Skeletal muscle cell (primary cell): ENCODE measurements around the gene KCTD6.

Experiments used
- DNase-seq: peaks from one replicate; pipeline ENCODE4 v3.0.0-alpha.2; 2010; ENCODE audit warnings: low read depth
- H3K4me3 ChIP-seq: 2 replicates; pipeline ENCODE4 v1.5.1; 2011; ENCODE audit warnings: low read depth, mild to moderate bottlenecking, control low read depth, low read length, moderate library complexity

KCTD6 gene

DNA sequence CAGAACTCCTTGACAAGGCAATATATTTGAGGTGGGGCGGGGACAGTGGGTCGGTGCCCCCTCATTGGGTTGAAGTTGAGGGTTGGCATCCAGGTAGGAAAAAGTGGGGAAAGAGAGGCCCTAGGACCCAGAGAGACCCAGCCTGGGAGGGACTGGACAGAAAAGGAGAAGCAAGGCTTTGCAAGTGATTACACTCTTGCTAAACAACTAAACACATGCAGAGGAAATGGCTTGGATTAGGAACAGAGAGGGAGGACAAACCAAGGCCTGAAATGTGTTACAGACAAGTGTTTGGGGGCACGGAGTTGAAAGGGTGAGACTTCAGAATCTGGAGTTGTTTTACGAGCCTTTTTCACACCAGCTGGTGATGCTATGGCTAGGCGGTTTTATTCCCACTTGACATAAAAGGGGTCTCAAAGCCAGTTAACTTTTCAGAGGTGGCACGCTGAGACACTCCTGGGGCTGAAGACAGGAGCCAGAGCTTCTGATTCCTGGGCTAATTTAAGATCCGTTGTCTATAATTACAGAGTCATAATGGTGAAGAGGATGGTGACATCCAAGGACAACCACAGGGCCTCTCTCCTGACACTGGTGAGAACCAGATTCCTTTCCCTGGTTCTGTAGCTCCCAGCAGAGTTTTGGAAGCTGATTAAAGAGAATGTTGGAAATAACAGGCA, 7.7 kb upstream of the KCTD6 start:
- H3K4me3 ChIP-seq = no peak overlapping the region
- DNase-seq = no peak

DNA sequence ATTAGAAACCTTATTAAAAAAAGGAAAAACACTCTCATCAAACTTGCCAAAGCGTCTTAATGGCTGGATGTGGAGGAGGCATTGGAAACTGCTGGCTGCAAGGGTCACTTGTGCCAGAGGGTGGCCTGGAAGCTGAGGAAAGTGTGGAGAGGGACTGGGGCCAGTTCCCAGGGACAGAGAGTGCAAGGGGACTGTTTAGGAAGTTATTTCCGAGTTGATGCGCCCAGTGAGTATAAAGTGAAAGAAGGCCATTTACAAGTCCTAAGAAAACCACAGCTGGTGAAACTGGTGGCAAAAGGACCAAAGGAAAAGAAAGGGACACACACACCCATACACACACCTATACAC, 7.2 kb upstream of the KCTD6 start:
- no peak overlapping the region for H3K4me3 ChIP-seq
- DNase-seq = no peak

DNA sequence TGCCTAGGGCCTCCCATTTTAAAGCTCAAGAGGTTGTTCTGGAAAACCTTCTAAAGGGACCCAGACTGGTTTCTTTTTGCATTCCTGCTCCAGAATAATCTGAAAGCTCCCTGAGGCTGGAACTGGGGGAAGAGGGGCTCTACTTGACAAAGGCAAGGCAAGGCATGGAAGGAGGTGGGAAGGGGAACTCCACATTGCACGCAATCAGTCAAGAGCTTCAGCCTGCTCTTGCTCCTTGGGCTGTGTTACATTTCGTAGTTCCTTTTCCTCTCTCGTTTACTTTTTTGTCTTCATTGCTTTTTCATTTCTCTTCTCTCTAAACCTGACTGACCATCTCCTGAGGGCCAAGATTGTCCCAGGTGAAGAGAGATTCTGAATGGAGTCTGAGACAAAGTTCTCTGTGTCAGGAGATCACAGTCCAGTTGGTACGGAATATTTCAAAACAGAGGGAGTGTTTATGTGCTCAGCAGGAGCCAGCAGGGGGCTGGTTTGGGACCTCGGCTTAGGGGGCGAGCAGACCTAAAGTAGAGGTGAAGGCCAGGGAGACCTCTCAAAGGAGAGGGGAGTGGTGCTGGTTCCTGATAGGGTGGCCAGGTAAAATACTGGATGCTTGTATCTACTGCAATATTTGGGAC, 6.0 kb upstream of the KCTD6 start:
- H3K4me3 ChIP-seq = no peak overlapping the region
- DNase-seq = no peak

DNA sequence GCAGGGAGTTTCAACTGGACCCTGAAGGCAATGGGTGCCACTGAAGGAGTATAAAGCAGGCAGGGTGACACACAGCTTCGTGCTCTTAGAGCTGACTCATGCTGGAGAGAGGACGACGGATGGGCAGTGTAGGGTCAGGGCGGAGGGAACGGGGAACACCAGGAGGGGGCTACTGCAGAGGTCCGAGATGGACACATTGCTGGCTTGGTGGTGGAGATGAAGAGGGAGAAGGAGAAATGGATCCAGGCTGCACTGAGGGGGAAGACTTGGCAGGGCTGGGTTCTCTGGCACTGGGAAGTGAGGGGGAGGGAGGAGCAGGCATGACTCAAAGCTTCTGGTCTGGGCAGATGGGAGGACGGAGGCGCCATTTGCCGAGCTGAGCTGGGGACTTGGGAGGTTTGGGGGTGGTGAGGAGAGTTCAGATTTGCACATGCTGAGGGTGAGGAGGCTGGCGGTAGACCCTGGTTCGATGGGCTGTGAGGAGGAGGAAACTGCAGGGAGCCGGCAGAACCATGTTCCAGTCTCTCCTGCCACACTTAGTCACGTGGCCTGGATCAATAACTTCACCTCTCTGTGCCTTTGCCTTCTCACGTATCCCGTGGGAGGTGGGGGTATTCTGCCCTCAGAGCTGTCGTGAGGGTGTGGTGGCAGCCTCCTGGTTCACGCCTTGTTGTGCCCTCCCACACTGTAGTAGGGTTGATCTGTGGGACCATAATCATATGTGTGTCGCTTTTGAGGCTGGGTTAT, 4.6 kb upstream of the KCTD6 start:
- DNase-seq = peak; percentile 32
- H3K4me3 ChIP-seq = no peak overlapping the region

- H3K4me3 ChIP-seq = no peak overlapping the region
Observed at GRCh38 chr3:58488967-58489366, 2.9 kb upstream of the KCTD6 start.

GRCh38 chr3:58490860-58491501, 915 bp upstream of the KCTD6 start:
- DNase-seq = no peak
- peak overlapping the region; percentile 25 for H3K4me3 ChIP-seq

More at GRCh38 chr3:58488967-58489366, 2.9 kb upstream of the KCTD6 start:
- no peak for DNase-seq

- H3K4me3 ChIP-seq = peak overlapping the region; percentile 95
- no peak for DNase-seq
Observed at GRCh38 chr3:58492494-58492905, 604 bp downstream of the KCTD6 start.

DNA sequence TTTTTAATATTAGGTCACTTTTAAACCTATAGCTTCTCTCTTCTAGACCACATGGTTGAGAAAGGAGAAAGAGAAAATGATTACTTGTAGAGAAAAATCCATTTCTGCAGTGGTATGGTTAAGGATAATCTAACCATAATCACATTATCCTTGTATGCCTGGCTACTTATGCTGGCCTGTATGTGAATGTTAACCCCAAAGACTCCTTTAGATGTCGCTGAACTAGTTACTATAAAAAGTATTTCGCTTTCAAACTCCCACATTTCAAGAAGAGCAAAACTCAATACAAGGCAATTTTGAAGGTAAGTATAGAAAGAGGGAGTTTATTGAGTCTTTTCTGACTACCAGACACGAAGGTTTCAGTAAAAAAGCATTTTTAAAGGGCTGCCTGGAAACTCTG, 2.2 kb downstream of the KCTD6 start:
- H3K4me3 ChIP-seq = no peak overlapping the region
- no peak for DNase-seq

DNA sequence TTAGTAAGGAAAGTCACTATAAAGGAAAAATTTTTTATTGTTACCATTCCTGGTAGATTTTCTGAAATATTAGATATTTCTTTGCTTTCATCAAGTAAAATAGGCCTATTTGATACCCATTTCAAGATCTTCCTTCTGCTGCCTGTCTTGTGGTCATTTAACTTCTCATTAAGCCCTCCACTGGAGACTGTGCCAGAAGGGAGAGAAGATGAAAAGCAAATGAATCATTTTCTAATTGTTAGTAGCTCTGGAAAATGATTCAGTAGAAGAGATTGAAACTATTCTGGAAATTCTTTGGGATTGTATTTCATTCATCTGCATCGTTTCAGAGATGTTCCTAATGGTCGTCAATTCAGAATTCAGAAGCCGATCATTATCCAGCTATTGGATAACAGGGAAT, 3.2 kb downstream of the KCTD6 start:
- no peak overlapping the region for H3K4me3 ChIP-seq
- DNase-seq = no peak

- no peak overlapping the region for H3K4me3 ChIP-seq
- no peak for DNase-seq
Observed at GRCh38 chr3:58496206-58496857, 4.4 kb downstream of the KCTD6 start.

- DNase-seq = no peak
- no peak overlapping the region for H3K4me3 ChIP-seq
Observed at GRCh38 chr3:58497097-58497496, 5.2 kb downstream of the KCTD6 start.

DNA sequence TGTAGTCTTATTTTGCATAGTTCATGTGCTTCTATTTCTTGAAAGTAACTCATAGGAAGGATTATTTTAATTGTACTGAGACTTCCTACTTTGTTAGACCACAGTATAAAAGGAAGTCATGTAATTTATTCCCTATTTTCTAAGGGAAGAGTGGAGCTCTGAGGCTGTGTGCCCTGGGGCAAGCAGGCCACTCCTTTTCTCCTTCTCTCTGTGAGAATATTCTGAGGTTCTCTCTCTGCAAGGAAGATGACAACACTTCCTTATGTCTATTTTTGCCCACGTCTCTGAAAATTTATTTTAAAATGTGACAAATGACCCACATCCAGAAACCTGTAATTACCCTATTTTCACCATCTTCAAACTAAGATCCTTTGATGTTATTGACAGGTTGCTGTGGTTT, 11.0 kb downstream of the KCTD6 start:
- DNase-seq = no peak
- no peak overlapping the region for H3K4me3 ChIP-seq

- H3K4me3 ChIP-seq = no peak overlapping the region
Observed at GRCh38 chr3:58507356-58508078, 15.6 kb downstream of the KCTD6 start.

GRCh38 chr3:58508437-58508836, 16.5 kb downstream of the KCTD6 start:
- no peak overlapping the region for H3K4me3 ChIP-seq
- no peak for DNase-seq

More at GRCh38 chr3:58507356-58508078, 15.6 kb downstream of the KCTD6 start:
- DNase-seq = no peak

DNA sequence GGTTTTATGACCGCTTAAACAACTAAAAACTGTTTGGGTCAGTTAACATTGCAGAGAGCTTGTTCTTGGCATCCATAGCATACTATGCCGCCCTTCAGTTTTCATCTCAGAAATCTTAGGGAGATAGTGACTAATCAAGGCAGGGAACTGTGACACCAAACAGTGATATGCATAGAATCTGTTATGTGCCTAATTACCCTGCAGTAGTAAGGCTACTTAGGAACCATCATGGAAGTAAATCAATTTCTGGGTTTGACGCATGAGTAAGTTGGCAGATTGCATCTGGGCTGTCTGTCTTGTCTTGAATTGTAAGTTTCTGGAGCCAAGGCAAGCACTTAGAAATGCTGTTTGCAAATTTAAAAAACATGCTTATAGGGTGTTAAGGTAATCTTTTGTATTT, 22.5 kb downstream of the KCTD6 start:
- H3K4me3 ChIP-seq = no peak overlapping the region
- DNase-seq = no peak

DNA sequence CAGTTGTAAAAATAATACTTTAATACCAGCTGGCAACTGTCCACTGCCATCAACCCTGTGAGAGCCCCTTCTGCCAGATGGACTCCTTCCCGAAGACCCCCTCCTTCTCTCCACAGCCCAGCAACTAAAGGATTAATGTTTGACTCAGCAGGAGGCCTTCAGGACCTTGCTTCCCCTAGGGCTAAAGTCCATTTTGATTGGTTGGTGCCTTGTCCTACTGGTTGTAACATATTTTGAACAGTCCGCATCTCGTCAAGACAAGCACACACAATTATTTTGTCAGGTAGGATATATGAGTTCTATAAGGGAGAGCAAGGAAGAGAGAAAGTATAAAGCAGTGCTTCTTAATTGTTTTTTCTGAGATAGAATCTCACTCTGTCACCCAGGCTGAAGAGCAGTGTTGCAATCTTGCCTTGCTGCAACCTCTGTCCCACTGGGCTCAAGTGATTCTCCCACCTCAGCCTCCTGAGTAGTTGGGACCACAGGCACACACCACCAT, 26.4 kb downstream of the KCTD6 start:
- DNase-seq = no peak
- no peak overlapping the region for H3K4me3 ChIP-seq

DNA sequence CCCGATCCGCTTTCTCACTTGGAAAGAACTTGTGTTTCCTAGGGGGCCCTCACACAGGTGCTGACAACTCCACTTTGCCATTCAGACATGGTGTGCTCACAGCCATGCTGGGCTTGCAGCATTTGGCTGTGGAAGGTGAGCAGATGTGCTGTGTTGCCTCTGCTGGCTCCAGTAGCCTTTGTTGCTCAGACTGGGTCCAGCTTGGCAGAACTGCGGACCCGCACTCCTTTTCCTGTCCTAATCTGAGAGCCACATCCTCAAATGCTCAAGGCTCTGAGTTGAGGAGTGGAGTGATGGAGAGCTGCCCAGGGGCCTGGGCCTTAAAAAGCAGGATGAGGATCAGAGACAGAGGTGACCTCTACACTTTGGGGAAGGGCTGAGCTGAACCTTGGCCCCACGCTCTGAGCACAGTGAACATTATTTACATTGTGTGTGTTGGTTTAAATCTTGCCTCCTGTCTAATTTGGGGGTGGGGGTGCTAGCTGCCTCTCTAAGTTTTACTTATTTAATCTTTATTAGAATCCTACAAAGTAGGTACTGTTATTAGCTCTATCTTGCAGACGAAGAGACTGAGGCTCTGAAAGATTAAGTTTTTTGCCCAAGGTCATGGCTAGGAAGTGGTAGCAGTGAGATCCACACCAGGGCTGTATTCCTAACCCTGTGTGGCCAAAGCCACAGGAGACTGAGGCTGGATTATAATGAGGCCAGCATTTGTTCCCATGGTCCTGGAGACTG, 27.9 kb downstream of the KCTD6 start:
- H3K4me3 ChIP-seq = no peak overlapping the region
- DNase-seq = no peak
